Liver (tissue), 9 donors: Measurements from ENCODE around the gene UGT1A10. TPM values are rescaled to one million over a fixed set of nuclear protein-coding genes. Genes with fewer than 3 reads are reported as not detected.

Experiments
- DNase-seq: peaks from one replicate; pipeline ENCODE4 v3.0.0-alpha.2; 2017; ENCODE audit warnings: low spot score
- H3K27ac ChIP-seq, 2 donors: one replicate each; pipeline ENCODE4 v1.7.0; 2013; ENCODE audit warnings: inconsistent platforms in 2 of 2, low read length in 2 of 2, control low read depth in 1 of 2, low read depth in 1 of 2, mild to moderate bottlenecking in 1 of 2
- H3K27me3 ChIP-seq, 4 donors: one replicate each; pipeline versions ENCODE4 v1.6.1 to v1.7.0; 2013; ENCODE audit warnings: low read length in 3 of 4, inconsistent platforms in 1 of 4, mild to moderate bottlenecking in 1 of 4, moderate library complexity in 1 of 4; ENCODE audit not compliant: control insufficient read depth in 4 of 4, insufficient read depth in 4 of 4
- H3K36me3 ChIP-seq, 4 donors: one replicate each; pipeline versions ENCODE4 v1.6.1 to v1.7.0; 2013; ENCODE audit warnings: low read length in 3 of 4, mild to moderate bottlenecking in 3 of 4, low read depth in 1 of 4, moderate library complexity in 1 of 4; ENCODE audit not compliant: control insufficient read depth in 4 of 4, insufficient read depth in 3 of 4
- H3K4me1 ChIP-seq, 4 donors: one replicate each; pipeline versions ENCODE4 v1.6.1 to v1.7.0; 2013; ENCODE audit warnings: low read length in 3 of 4, mild to moderate bottlenecking in 3 of 4, moderate library complexity in 1 of 4; ENCODE audit not compliant: control insufficient read depth in 4 of 4, insufficient read depth in 4 of 4
- H3K4me3 ChIP-seq, 3 donors: one replicate each; pipeline versions ENCODE4 v1.6.1 to v1.7.0; 2013; ENCODE audit warnings: low read length in 3 of 3, control low read depth in 1 of 3, low read depth in 1 of 3, mild to moderate bottlenecking in 1 of 3
- H3K9ac ChIP-seq, 2 donors: one replicate each; pipeline ENCODE4 v1.7.0; 2013; ENCODE audit warnings: low read length in 2 of 2, mild to moderate bottlenecking in 2 of 2, moderate library complexity in 2 of 2, control low read depth in 1 of 2, low read depth in 1 of 2
- H3K9me3 ChIP-seq, 4 donors: one replicate each; pipeline versions ENCODE4 v1.6.1 to v1.7.0; 2013; ENCODE audit warnings: low read length in 3 of 4; ENCODE audit not compliant: control insufficient read depth in 4 of 4
- ATF3 ChIP-seq: IDR thresholded peaks from 2 replicates; pipeline ENCODE4 v1.6.1; 2016; ENCODE audit warnings: antibody characterized with exemption
- CTCF ChIP-seq: fragments of 150-350 bp; IDR thresholded peaks from 2 replicates; pipeline ENCODE4 v1.5.1; 2017; ENCODE audit warnings: improper control_type of control experiment, low read depth, low read length; ENCODE audit not compliant: missing input control
- EGR1 ChIP-seq, 2 donors: IDR thresholded peaks; 2 replicates each; pipeline ENCODE4 v1.6.1; 2016 to 2018; ENCODE audit warnings: antibody characterized with exemption in 2 of 2, low read depth in 2 of 2
- FOXA2 ChIP-seq: IDR thresholded peaks from 2 replicates; pipeline ENCODE4 v1.6.1; 2016; ENCODE audit warnings: antibody characterized with exemption
- GABPA ChIP-seq, 2 donors: IDR thresholded peaks in 1 of 2; conservative IDR thresholded peaks in 1 of 2; 2 replicates each; pipeline ENCODE4 v1.6.1; 2016; ENCODE audit warnings: antibody characterized with exemption in 2 of 2, mild to moderate bottlenecking in 1 of 2, moderate library complexity in 1 of 2
- HNF4A ChIP-seq, 2 donors: conservative IDR thresholded peaks; 2 replicates each; pipeline ENCODE4 v1.6.1; 2016; ENCODE audit warnings: antibody characterized with exemption in 2 of 2, mild to moderate bottlenecking in 2 of 2
- HNF4G ChIP-seq: IDR thresholded peaks from 2 replicates; pipeline ENCODE4 v1.6.1; 2016; ENCODE audit warnings: antibody characterized with exemption
- JUND ChIP-seq, 2 donors: IDR thresholded peaks; 2 replicates each; pipeline ENCODE4 v1.6.1; 2016; ENCODE audit warnings: antibody characterized with exemption in 2 of 2
- MAX ChIP-seq: IDR thresholded peaks from 2 replicates; pipeline ENCODE4 v1.6.1; 2016; ENCODE audit warnings: antibody characterized with exemption
- NR2F2 ChIP-seq: IDR thresholded peaks from 2 replicates; pipeline ENCODE4 v1.6.1; 2016; ENCODE audit warnings: antibody characterized with exemption
- RAD21 ChIP-seq, 2 donors: IDR thresholded peaks; 2 replicates each; pipeline ENCODE4 v1.6.1; 2016; ENCODE audit warnings: antibody characterized with exemption in 2 of 2, mild to moderate bottlenecking in 2 of 2
- REST ChIP-seq: IDR thresholded peaks from 2 replicates; pipeline ENCODE4 v1.6.1; 2016; ENCODE audit warnings: antibody characterized with exemption, mild to moderate bottlenecking
- RXRA ChIP-seq, 2 donors: IDR thresholded peaks; 2 replicates each; pipeline ENCODE4 v1.6.1; 2017 to 2018; ENCODE audit warnings: antibody characterized with exemption in 2 of 2, mild to moderate bottlenecking in 1 of 2
- SP1 ChIP-seq: IDR thresholded peaks from 2 replicates; pipeline ENCODE4 v1.6.1; 2018; ENCODE audit warnings: antibody characterized with exemption, mild to moderate bottlenecking
- TAF1 ChIP-seq: conservative IDR thresholded peaks from 2 replicates; pipeline ENCODE4 v1.6.1; 2016; ENCODE audit warnings: antibody characterized with exemption, mild to moderate bottlenecking
- YY1 ChIP-seq: IDR thresholded peaks from 2 replicates; pipeline ENCODE4 v1.6.1; 2016; ENCODE audit warnings: antibody characterized with exemption, mild to moderate bottlenecking
- ZBTB33 ChIP-seq: IDR thresholded peaks from 2 replicates; pipeline ENCODE4 v1.6.1; 2016; ENCODE audit warnings: antibody characterized with exemption
- WGBS: extraction: QIAGEN DNeasy Blood & Tissue Kit; methylation state at CpG from one replicate; pipeline ENCODE4 v1.1.7; 2013; 5-methylcytosine and 5-hydroxymethylcytosine counted together
- polyA plus RNA-seq, 2 donors: library from polyadenylated mRNA; stranded (reverse) in 1 of 2; unstranded in 1 of 2; fragments of 200-250 nt in 1 of 2; fragments of >200 nt in 1 of 2; fragmentation: Nextera tagmentation in 1 of 2; extraction: Ambion mirVana in 1 of 2; gene quantifications; one replicate each; pipeline versions ENCODE4 v1.2.1 to v1.2.3, GENCODE V29; 2013 to 2015
- total RNA-seq, 2 donors: library from RNA; depleted of rRNA; stranded (reverse); fragments of >200 nt; gene quantifications; one replicate each; pipeline ENCODE4 v1.2.3, GENCODE V29; 2014
- donor health status: healthy.
- donor health status: healthy.
- donor health status: healthy.
- donor health status: healthy.
- donor health status: healthy.

Gene UGT1A10
- total and polyA plus RNA-seq, 4 donors, result 0.08 TPM; not detected in 2

- Histone ChIP-seq H3K27ac (no peak overlapping the region), H3K36me3 (no peaks in the 10 kb centered on the region), H3K9me3 (no peaks in the 10 kb centered on the region), H3K4me3 (no peak overlapping the region), H3K4me1 (peaks cover 6 to 38% (median 24%) of the 10 kb centered on the region in 4 donors), H3K27me3 (no peaks in the 10 kb centered on the region), H3K9ac (no peak overlapping the region)
- DNase-seq, result no peak
- 95% methylated on average over 6 of the region's 6 CpGs for WGBS
- TF ChIP-seq EGR1 (IDR thresholded peaks at IDR 0.05; ENCODE audit: low read depth in 2 of 2) (no peak), FOXA2 (no peak), RAD21 (IDR thresholded peaks at IDR 0.05) (no peak), GABPA (IDR thresholded peaks at IDR 0.05 in 1 of 2, conservative IDR thresholded peaks at IDR 0.05 in 1 of 2) (no peak), TAF1 (no peak), ATF3 (no peak), MAX (no peak), YY1 (no peak), HNF4A (conservative IDR thresholded peaks at IDR 0.05) (no peak), SP1 (no peak), ZBTB33 (no peak), CTCF (no peak), NR2F2 (no peak), RXRA (IDR thresholded peaks at IDR 0.05) (no peak), HNF4G (no peak), JUND (IDR thresholded peaks at IDR 0.05) (no peak)
These were observed 184.5 kb downstream of the UGT1A10 start for GRCh38 chr2:233820774-233821105.

GRCh38 chr2:233821196-233821595 is 184.9 kb downstream of the UGT1A10 start:
- Histone ChIP-seq H3K9ac (no peak overlapping the region), H3K36me3 (no peaks in the 10 kb centered on the region), H3K27me3 (no peaks in the 10 kb centered on the region), H3K9me3 (no peaks in the 10 kb centered on the region), H3K4me1 (peaks cover 6 to 38% (median 24%) of the 10 kb centered on the region in 4 donors), H3K4me3 (no peak overlapping the region), H3K27ac (peak overlapping the region in 1 of 2 donors; percentile 88)
- TF ChIP-seq GABPA (IDR thresholded peaks at IDR 0.05 in 1 of 2, conservative IDR thresholded peaks at IDR 0.05 in 1 of 2), result no peak
- TF ChIP-seq EGR1 (IDR thresholded peaks at IDR 0.05; ENCODE audit: low read depth in 2 of 2), result no peak
- TF ChIP-seq YY1, result no peak
- TF ChIP-seq RAD21 (IDR thresholded peaks at IDR 0.05), result no peak
- no peak for TF ChIP-seq NR2F2
- TF ChIP-seq REST, result no peak
- no peak for TF ChIP-seq HNF4G
- no peak for TF ChIP-seq SP1
- no peak for TF ChIP-seq RXRA (IDR thresholded peaks at IDR 0.05)
- TF ChIP-seq TAF1, result no peak
- no peak for TF ChIP-seq FOXA2
- TF ChIP-seq HNF4A (conservative IDR thresholded peaks at IDR 0.05), result no peak
- no peak for TF ChIP-seq CTCF
- no peak for TF ChIP-seq JUND (IDR thresholded peaks at IDR 0.05)
- DNase-seq, result no peak
- 92% methylated on average over 3 of the region's 3 CpGs for WGBS
